ENCODE data around the gene IFIT1.
A peak's percentile ranks its signal among the peaks of the same experiment; 100 is the strongest.
"Not testable (repeated sequence)": the region's sequence is repeated elsewhere in the genome, so short reads cannot be mapped to it uniquely, and the experiment has no call there.

Gene IFIT1

GRCh38 chr10:89391907-89392756 is at the start of gene IFIT1:
TSS of gene IFIT1 (plus strand) at chr10:89392623. CDS start at chr10:89392713, 90 bp downstream.
- peak; percentile 83 for DNase-seq (ENCODE audit: low spot score)

DNA sequence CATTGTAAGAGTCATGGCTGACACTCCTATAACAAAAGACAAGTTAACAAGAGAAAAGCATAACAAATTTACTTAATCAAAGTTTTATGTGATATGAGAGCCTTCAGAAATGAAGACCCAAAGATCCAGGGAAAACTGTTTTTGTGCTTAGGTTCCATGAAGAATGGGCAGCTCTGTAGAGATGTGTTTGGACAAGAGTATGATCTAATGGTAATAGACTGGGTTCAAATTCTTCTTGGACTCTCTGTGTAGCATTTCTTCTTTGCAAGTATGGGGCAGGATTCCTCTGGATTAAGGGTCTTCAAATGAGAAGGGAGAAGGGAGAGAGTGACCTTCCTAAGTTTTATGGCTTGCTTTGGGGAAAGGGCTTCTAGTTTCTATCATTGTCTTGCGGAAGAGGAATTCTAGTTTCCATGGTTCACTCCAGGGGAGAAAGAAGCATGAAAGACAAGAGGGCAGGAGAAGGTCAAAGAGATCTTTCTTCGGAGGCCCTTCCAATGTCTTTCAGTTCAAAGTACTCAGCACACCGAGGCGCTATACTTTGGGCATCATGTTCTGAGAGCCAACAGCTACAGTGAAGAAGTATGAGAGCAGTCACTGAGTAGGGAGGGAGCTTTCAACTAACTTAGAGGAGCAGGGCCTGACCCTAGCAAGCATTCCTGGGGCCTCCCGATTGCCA is 49.2 kb upstream of the IFIT1 start:
- no peak for DNase-seq (ENCODE audit: low spot score)

DNA sequence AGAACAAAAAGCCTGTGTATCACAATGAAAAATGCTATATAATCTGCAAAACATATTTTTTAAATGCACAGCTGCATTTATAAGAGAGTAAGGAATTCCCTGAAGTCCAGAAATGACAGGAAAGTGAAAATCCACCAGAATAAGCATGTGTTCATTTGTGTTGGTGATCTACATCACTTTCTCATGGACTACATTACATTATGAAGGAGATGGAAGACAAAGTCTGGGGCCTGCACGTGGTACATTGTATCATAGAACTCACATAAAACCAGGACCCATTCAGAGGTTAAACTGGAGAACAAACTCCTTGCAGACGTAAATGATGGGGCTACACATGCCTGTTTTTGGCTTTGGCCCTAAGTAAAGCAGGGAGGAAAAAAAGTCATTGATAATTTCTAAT is 48.3 kb upstream of the IFIT1 start:
- DNase-seq (ENCODE audit: low spot score), result no peak

DNA sequence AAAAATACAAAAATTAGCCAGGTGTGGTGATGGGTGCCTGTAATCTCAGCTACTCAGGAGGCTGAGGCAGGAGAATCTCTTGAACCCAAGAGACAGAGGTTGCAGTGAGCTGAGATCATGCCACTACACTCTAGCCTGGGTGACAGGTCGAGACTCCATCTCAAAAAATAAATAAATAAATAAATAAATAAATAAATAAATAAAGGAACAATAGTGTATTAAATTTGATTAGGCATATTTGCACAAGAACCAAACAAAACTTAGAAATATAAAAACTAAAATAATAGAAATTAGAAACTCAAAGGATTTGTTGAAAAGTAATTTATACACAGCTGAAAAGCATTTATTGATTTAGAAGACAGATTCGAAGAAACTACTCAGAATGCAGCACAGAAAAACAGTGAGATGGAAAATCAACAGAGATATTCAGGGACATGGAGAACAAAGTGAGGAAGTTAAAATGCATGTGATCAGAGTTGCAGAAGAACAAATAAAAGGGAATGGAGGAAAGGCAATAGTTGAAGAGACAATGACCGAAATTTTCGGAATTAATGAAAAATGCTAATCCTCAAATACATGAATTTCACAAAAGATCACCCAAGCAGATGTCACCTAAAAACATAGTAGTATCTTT is 46.9 kb upstream of the IFIT1 start:
- no peak for DNase-seq (ENCODE audit: low spot score)

DNA sequence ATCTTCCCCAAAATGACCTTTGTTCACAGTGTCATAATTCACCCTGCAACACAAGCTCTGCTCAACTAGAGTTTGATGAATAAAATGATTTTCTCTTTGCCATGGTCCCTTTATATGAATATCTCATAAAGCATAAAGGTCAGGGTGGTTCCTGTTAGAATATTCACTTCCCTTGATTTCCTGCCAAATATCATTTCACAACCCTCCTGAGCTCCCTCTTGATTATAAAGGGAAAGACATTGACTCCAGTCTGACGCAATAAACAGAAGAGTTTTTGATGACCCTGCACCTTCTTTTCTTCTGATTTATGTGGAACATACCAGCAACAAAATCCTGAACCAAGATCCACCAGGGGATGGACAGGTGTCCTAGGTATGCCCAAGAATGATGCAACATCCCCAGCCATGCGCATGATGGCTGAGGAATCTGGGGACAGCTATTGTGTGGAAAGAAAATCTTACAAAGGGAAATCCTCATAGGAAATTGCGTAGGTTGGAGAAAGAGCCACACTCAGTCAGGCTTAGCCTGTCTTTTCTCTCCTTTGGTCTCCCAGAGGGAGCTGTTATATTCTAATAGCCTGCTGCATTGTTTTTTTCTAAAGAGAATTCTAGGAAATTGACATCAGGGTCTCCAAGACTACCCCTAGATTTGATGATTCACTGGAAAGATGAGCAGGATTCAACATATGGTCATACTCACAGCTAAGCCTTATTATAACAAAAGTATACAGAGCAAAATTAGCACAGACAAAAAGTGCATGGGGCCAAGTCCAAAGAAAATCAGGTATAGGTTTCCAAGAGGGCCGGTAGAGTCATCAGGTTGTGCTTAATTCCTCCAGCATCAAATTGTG is 45.8 kb upstream of the IFIT1 start:
- no peak for DNase-seq (ENCODE audit: low spot score)

- DNase-seq (ENCODE audit: low spot score), result no peak
Observed at GRCh38 chr10:89347701-89348457, 44.5 kb upstream of the IFIT1 start.

- no peak for DNase-seq (ENCODE audit: low spot score)
Observed at GRCh38 chr10:89348481-89348880, 43.9 kb upstream of the IFIT1 start.

DNA sequence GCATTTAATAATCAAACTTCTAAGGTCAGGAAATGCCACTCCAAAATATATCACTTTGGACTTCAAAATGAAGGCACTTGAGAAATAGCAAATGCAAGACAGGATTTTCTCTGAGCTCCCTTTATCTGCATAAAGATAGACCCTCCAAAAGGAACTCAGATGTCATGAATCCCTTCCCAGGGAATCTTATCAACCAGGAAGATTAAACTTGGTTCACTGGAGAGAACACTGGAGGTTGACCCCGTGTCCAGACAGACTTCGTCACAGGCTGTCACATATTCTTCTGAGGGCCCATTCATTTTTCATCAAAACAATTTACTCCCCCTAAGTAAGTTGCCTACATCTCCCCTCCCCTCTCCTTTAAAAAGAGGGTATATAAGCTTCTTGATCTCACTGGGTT is 43.4 kb upstream of the IFIT1 start:
- no peak for DNase-seq (ENCODE audit: low spot score)

GRCh38 chr10:89350631-89351315 is 41.6 kb upstream of the IFIT1 start:
- not testable (repeated sequence) for DNase-seq (ENCODE audit: low spot score)

DNA sequence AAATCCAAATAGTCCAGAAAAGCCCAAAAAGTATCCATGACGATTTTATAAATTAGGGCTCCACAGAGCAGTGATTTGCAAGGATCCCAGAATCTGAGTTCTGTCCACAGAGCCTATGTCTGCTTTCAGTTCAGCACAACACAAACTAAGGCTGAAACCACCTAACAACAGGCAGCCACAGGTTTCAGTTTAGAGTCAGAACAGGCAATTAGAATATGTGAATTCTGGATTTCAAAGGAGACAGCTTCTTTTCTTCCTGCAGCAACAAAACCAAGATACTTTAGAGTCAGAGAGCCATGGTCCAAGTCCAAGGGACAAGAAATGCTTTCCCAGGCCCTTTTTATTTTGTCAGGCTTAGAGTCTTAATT is 41.0 kb upstream of the IFIT1 start:
- DNase-seq (ENCODE audit: low spot score), result no peak

DNA sequence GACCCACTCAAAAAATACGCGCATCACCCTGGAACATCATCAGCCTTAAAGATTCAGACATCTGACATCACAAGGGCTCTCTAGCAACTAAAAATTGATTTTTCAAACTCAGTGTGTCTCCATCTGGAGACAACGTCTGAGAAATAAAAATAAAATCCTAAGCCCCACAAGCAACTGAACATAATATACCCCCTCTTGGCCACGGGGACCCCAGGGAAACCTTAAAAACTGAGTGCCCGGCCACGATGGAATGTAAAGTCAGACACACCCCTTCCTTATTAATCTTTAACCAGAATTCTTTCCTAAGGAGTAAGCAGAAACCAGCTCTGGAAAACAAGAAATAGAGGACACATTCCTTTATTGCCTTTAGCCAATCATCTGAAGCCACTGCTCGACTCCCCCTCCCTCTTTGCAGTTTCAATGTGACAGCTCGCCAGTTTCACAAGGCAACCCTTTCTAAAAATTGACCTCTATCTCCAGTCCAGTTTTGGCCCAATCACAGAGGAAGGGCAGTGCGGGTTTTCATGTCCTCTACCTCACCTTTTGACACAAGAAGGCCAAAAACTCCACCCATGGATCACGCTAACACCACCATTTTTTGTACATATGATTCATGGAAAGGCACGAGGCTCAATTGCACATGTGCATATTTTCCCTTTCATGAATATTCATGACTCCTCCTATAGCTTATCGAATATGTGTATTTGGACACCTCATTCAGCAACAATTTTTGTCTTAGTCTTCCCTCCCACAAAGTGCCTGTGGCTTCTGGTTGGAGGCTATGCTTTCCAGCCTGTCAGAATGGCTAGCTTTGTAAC is 40.4 kb upstream of the IFIT1 start:
- DNase-seq (ENCODE audit: low spot score), result peak; percentile 81

DNA sequence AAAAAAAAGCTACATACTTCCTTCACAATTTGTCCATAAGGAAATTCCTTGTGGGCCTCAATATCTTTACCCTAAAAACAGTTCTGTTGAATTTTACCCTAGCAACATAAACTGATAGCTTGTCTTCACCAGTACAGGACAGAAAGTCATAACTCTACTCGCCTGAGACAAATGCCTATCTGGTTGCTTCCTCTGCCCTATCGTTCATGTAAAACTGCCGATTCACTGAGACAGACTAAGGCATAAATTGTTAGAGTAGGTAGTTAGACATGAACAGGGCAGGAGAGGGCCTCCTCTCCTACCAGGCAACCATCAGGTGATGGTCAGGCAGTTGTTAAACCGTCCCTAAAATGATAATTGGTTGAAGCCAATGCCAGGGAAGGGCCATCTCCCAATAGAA is 39.6 kb upstream of the IFIT1 start:
- no peak for DNase-seq (ENCODE audit: low spot score)

- no peak for DNase-seq (ENCODE audit: low spot score)
Observed at GRCh38 chr10:89355394-89355931, 37.0 kb upstream of the IFIT1 start.

DNA sequence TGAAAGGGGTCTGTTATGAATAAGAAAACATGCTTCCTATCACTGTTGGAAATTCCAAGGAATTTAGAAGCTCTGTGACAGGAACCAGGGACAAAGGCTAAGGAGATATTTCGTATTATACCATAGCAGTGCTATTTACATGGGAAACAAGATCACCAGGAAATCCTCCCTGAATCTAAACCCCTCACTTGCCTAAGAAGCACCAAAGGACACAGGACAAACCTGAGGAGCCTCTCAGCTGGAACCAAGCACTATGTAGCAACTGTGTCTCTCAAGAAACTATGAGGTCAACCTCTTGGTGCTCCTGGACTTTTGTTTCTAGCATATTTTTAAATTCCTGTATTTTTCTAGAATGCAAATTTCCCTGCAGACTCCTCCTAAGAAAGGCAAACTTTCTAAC is 35.3 kb upstream of the IFIT1 start:
- no peak for DNase-seq (ENCODE audit: low spot score)

DNA sequence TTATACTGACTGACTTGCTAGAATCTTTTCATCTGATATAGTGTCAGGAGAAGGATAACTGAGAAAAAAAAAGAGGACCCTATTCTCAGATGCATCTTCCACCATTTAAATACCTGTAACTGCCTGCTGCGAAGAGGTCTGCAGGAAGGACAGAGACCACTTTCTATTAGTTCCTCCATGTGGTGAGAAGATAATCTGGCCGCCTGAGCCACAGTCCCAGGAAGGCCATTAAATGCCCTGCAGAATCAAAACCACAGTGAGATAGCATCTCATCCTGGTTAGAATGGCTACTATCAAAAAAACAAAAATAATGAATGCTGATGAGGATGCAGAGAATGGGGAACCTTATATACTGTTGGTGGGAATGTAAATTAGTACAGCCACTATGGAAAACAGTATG is 34.4 kb upstream of the IFIT1 start:
- DNase-seq (ENCODE audit: low spot score), result no peak

DNA sequence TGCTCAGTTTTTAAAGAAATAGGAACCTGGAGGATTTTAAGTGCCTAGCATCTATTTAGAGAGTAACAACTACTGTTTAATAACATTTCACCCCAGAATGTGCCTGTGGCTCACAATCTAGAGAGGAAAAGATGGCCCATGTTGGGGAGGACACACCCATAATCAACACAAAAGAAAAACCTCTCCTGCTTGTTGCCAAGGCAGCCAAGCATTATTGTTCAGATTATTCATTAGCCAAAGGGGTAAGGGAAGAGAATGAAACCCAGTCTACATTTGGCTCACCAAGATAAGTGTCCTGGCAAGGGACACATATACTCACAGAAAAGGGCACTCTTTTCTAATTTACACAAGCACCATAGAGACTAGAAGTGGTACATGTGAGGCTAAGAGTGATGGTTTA is 32.3 kb upstream of the IFIT1 start:
- no peak for DNase-seq (ENCODE audit: low spot score)

DNA sequence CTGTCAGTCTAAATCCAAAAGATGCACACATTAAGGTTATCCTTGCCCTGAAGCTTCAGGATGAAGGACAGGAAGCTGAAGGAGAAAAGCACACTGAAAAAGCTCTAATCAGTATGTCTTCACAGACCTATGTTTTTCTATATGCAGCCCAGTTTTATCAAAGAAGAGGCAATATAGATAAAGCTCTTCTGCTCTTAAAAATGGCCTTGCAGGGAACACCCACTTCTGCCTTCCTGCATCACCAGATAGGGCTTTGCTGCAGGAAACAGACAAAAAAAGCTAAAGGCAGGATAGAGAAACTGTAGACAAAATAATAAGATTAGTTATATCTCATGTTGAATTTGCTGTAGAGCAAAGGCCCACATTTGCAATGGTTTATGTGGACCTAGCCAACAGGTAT is 29.5 kb upstream of the IFIT1 start:
- no peak for DNase-seq (ENCODE audit: low spot score)

- no peak for DNase-seq (ENCODE audit: low spot score)
Observed at GRCh38 chr10:89363729-89364442, 28.5 kb upstream of the IFIT1 start.

GRCh38 chr10:89364531-89364930 is 27.9 kb upstream of the IFIT1 start:
- DNase-seq (ENCODE audit: low spot score), result no peak
